ENCODE measurements around the gene TBC1D10A. TPM values are rescaled to one million over a fixed set of nuclear protein-coding genes. Genes with fewer than 3 reads are reported as not detected.

Gene TBC1D10A
- total and polyA plus RNA-seq, 2 donors (not counting 1 experiment from before 2014, with no cell fraction given): 10.8 to 11.7 TPM

- Histone ChIP-seq H3K4me1 (ENCODE audit: control insufficient read depth, extremely low read depth, insufficient read depth, low read length) (peaks cover 2% of the 10 kb centered on the region), H3K9ac (ENCODE audit: insufficient read depth, low read length) (no peak overlapping the region), H3K9me3 (ENCODE audit: control insufficient read depth, insufficient read depth, low read depth, low read length) (no peaks in the 10 kb centered on the region), H3K36me3 (ENCODE audit: control insufficient read depth, insufficient read depth, low read length) (no peaks in the 10 kb centered on the region), H4K20me1 (ENCODE audit: control insufficient read depth, extremely low read depth, insufficient read depth, low read length) (no peaks in the 10 kb centered on the region), H2AFZ (ENCODE audit: low read length) (no peak overlapping the region), H3K79me2 (ENCODE audit: control insufficient read depth, insufficient read depth, low read length) (no peaks in the 10 kb centered on the region), H3K27ac (ENCODE audit: insufficient read depth, low read length) (no peak overlapping the region), H3K4me2 (ENCODE audit: extremely low read depth, insufficient read depth, low read length) (no peak overlapping the region), H3K4me3 (replicated peaks in 1 of 4; ENCODE audit: control extremely low read depth in 1 of 4, insufficient read depth in 1 of 4, low read depth in 3 of 4, low read length in 4 of 4) (no peak overlapping the region), H3K27me3 (ENCODE audit: control insufficient read depth, insufficient read depth, low read length) (no peaks in the 10 kb centered on the region)
- DNase-seq (ENCODE audit: low read depth in 2 of 2): no peak
- no peak for TF ChIP-seq EZH2 (IDR thresholded peaks at IDR 0.05; ENCODE audit: low read length, missing control alignments)
- no peak for TF ChIP-seq CTCF (conservative IDR thresholded peaks at IDR 0.05 in 1 of 2, IDR thresholded peaks at IDR 0.05 in 1 of 2; ENCODE audit: low read depth in 1 of 2, low read length in 2 of 2)
Observed at GRCh38 chr22:30284172-30284571, 42.6 kb downstream of the TBC1D10A start.

GRCh38 chr22:30283342-30283741 is 43.4 kb downstream of the TBC1D10A start:
- Histone ChIP-seq H3K79me2 (ENCODE audit: control insufficient read depth, insufficient read depth, low read length) (no peaks in the 10 kb centered on the region), H3K27me3 (ENCODE audit: control insufficient read depth, insufficient read depth, low read length) (no peaks in the 10 kb centered on the region), H3K4me1 (ENCODE audit: control insufficient read depth, extremely low read depth, insufficient read depth, low read length) (peaks cover under 1% of the 10 kb centered on the region), H4K20me1 (ENCODE audit: control insufficient read depth, extremely low read depth, insufficient read depth, low read length) (no peaks in the 10 kb centered on the region), H3K4me3 (replicated peaks in 1 of 4; ENCODE audit: control extremely low read depth in 1 of 4, insufficient read depth in 1 of 4, low read depth in 3 of 4, low read length in 4 of 4) (no peak overlapping the region), H3K9ac (ENCODE audit: insufficient read depth, low read length) (no peak overlapping the region), H2AFZ (ENCODE audit: low read length) (no peak overlapping the region), H3K9me3 (ENCODE audit: control insufficient read depth, insufficient read depth, low read depth, low read length) (no peaks in the 10 kb centered on the region), H3K36me3 (ENCODE audit: control insufficient read depth, insufficient read depth, low read length) (no peaks in the 10 kb centered on the region), H3K27ac (ENCODE audit: insufficient read depth, low read length) (no peak overlapping the region), H3K4me2 (ENCODE audit: extremely low read depth, insufficient read depth, low read length) (no peak overlapping the region)
- no peak for DNase-seq (ENCODE audit: low read depth in 2 of 2)
- TF ChIP-seq EZH2 (IDR thresholded peaks at IDR 0.05; ENCODE audit: low read length, missing control alignments) (no peak), CTCF (conservative IDR thresholded peaks at IDR 0.05 in 1 of 2, IDR thresholded peaks at IDR 0.05 in 1 of 2; ENCODE audit: low read depth in 1 of 2, low read length in 2 of 2) (no peak)

GRCh38 chr22:30282616-30283046 is 44.1 kb downstream of the TBC1D10A start:
- Histone ChIP-seq H3K27ac (ENCODE audit: insufficient read depth, low read length) (no peak overlapping the region), H3K36me3 (ENCODE audit: control insufficient read depth, insufficient read depth, low read length) (no peaks in the 10 kb centered on the region), H3K9me3 (ENCODE audit: control insufficient read depth, insufficient read depth, low read depth, low read length) (no peaks in the 10 kb centered on the region), H4K20me1 (ENCODE audit: control insufficient read depth, extremely low read depth, insufficient read depth, low read length) (no peaks in the 10 kb centered on the region), H3K4me1 (ENCODE audit: control insufficient read depth, extremely low read depth, insufficient read depth, low read length) (peaks cover 2% of the 10 kb centered on the region), H3K79me2 (ENCODE audit: control insufficient read depth, insufficient read depth, low read length) (no peaks in the 10 kb centered on the region), H3K4me3 (replicated peaks in 1 of 4; ENCODE audit: control extremely low read depth in 1 of 4, insufficient read depth in 1 of 4, low read depth in 3 of 4, low read length in 4 of 4) (no peak overlapping the region), H3K9ac (ENCODE audit: insufficient read depth, low read length) (no peak overlapping the region), H2AFZ (ENCODE audit: low read length) (no peak overlapping the region), H3K4me2 (ENCODE audit: extremely low read depth, insufficient read depth, low read length) (no peak overlapping the region), H3K27me3 (ENCODE audit: control insufficient read depth, insufficient read depth, low read length) (no peaks in the 10 kb centered on the region)
- TF ChIP-seq EZH2 (IDR thresholded peaks at IDR 0.05; ENCODE audit: low read length, missing control alignments) (no peak), CTCF (conservative IDR thresholded peaks at IDR 0.05 in 1 of 2, IDR thresholded peaks at IDR 0.05 in 1 of 2; ENCODE audit: low read depth in 1 of 2, low read length in 2 of 2) (no peak)
- DNase-seq (ENCODE audit: low read depth in 2 of 2): no peak
